GM21367 (cell line): ENCODE results near the gene CIITA.
"Not testable (repeated sequence)": the region's sequence is repeated elsewhere in the genome, so short reads cannot be mapped to it uniquely, and the experiment has no call there.

ENCODE experiments used
- ATAC-seq: cut with Tn5 transposase; IDR thresholded peaks from one replicate; pipeline ENCODE4 v1.9.1; 2021; ENCODE audit not compliant: unreplicated experiment

The CIITA gene

DNA sequence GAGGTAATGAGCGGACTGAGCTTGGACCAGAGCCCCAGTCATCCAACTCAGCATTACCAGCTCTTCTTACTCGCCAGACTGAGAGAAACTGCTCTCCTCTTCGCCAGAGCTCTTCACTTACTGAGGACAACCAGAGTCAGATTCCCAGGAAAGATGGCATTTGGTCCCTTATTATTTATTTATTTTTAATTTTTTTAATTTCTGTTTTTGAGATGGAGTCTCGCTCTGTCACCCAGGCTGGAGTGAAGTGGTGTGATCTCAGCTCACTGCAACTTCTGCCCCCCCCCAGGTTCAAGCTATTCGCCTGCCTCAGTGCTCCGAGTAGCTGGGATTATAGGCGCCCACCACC, 42.0 kb downstream of the CIITA start:
- ATAC-seq: no peak

DNA sequence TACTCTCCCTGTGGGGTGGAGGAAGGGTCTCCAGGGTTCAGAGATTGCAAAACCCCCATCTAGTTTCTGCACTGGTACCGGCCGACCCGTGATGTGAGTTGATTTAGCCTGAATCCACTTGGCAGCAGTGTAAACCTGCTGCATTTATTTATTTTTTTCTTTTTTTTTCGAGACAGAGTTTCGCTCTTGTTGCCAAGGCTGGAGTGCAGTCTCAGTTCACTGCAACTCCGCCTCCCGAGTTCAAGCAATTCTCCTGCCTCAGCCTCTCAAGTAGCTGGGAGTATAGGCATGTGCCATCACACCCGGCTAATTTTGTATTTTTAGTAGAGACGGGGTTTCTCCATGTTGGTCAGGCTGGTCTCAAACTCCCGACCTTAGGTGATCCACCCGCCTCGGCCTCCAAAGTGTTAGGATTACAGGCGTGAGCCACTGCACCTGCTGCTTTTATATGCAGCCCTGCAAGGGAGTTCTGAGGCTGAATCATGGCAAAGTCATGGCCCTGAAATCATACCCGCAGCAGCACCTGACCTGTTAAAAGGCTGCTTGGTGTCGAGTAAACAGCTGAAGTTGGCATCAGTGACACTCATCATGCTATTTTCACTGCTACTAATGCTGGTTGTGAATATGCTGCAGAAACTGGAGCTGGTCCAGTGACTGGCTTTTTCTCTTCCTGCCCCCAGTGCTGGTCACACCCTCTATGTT, 43.9 kb downstream of the CIITA start:
- ATAC-seq: no peak

DNA sequence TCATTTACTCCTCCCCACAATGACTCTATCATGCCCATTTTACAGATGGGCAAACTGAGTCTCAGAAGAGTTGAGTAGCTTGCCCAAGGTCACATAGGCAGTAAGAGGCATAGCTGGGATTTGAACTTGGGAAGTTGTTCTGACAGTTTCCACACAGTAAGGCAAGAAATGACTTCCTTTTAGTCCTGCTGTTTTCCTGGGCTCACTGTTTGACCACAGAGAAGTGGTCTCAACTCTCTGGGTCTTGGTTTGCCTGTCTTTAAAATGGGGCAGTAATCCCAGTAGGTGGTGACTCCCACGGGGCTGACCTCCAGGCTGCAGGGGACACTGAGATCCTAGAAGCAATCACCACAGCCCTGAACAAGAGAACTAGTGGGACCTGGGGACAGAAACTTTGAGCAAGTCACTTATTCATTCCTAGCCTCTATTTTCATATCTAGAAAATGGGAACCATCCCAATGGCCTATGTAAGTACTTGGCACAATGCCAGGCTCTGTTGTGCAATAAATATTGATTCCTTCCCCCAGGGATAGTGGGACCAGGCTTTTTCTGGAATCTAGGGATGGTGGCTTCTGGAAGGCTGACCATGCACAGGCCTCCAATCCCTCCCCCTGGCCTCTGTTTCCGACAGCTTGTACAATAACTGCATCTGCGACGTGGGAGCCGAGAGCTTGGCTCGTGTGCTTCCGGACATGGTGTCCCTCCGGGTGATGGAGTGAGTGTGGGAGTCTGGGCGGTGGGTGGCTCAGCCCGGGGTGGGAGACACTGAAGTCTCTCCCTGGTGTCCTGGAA, 44.7 kb downstream of the CIITA start:
- no peak for ATAC-seq

DNA sequence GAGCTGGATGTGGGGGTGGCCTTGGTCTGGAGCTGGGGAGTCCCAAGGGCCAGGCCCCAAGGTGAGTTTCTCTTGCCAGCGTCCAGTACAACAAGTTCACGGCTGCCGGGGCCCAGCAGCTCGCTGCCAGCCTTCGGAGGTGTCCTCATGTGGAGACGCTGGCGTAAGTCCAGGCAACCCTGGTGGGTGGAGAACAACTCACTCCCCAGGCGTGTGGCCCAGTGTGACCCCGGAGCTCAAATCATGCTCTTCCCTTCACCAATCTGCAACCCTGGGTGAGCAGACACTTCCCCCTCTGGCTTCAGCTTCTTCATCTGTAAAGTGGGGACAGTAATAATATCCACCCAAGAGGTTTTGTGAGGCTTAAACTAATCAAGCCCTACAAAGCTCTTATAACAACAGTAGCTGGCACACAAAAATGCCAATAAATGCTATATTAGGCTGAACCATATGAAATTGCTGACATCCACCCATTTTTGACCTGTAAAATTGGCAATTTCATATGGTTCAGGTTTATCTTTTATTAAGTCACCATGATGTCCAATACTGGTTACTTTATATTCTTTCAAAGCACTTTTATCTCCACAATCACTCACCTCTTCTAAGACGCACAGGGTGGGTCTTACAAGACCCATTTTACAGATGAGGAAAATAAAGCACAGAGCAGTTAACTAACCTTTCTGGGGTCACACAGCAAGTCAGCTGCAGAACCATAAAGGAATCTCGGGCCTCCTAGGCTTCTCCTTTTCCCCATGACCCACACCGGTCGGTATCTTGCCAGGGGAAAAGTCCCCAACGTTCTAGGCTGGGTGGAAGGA, 45.5 kb downstream of the CIITA start:
- ATAC-seq: no peak

DNA sequence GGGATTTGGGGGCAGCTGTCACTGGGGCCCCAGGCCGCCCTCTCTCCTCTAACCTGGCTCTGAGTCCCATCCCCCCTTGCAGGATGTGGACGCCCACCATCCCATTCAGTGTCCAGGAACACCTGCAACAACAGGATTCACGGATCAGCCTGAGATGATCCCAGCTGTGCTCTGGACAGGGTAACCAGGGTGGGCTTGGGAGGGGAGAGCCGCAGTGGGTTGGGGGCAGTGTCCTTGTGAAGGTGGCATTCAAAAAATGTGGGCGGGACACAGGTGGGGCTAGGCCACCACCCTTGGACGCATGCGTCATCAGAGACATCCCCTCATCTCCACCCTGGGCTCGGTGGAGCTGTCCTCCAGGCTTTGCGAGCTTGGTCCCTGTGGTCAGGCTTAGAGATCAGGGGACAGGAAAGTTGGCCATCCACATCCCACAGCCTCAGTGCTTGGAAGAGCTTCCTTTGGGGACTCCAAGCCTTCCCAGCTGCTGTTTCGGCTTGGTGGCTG, 46.2 kb downstream of the CIITA start:
- ATAC-seq: no peak

DNA sequence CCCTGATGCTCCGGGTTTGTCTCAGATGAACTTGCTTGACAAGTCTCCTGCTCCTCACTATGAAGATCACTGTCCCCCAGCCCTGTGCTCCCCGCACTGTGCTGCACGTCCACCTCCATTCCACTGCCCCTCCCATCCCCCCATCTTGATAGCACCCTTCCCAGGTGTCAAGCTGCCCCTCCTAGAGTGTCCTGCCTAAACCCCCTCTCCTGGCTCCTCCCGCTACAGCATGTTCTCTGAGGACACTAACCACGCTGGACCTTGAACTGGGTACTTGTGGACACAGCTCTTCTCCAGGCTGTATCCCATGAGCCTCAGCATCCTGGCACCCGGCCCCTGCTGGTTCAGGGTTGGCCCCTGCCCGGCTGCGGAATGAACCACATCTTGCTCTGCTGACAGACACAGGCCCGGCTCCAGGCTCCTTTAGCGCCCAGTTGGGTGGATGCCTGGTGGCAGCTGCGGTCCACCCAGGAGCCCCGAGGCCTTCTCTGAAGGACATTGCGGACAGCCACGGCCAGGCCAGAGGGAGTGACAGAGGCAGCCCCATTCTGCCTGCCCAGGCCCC, 46.7 kb downstream of the CIITA start:
- no peak for ATAC-seq

DNA sequence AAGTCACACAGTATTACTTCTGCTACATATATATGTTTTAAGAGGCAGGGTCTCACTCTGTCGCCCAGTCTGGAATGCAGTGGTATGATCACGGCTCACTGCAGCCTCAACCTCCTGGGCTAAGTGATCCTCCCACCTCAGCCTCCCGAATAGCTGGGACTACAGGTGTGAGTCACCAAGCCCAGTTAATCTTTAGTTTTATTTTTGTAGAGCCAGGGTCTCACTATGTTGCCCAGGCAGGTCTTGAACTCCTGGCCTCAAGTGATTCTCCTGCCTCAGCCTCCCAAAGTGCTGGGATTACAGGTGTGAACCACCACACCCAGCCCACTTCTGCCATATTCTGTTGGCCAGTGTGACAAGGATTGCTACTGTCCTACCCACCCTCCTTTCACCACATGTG, 48.3 kb downstream of the CIITA start:
- ATAC-seq: not testable (repeated sequence)

DNA sequence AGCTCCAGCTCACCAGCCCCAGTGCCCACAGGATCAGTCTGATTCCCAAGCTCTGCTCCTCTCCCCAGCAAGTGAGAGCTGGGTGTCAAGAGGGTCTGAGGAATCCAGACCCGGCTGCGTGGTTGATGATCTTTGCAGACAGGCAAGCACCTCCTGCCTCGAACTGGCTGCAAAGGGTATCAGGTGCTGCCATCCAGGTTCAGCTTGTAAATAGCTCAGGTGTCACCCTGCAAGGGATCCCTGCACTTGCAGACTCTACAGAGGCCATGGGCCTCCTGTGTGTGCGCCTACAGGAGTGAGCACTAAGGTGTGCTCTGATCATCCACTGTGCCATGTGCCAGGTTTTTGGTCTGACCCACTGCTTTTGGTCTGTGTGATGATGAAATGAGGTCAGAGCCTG, 49.1 kb downstream of the CIITA start:
- no peak for ATAC-seq

DNA sequence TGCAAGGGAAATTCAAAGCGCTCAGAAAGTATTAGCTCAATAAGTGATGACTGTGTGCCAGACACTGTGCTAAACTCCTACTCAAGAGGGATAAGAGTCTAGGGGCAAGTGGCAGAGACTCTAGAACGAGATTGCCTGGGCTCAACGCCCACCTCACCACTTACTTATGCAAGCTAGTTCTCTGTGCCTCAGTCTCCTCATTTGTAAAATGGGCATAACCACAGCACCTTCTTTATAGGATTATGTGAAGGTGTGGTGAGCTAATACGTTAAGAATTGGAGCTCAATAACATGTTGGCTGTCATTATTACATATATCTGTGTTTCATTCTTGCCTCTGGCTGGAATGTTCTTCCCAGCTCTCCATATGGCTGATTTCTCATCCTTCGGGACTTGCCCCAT, 49.9 kb downstream of the CIITA start:
- no peak for ATAC-seq

DNA sequence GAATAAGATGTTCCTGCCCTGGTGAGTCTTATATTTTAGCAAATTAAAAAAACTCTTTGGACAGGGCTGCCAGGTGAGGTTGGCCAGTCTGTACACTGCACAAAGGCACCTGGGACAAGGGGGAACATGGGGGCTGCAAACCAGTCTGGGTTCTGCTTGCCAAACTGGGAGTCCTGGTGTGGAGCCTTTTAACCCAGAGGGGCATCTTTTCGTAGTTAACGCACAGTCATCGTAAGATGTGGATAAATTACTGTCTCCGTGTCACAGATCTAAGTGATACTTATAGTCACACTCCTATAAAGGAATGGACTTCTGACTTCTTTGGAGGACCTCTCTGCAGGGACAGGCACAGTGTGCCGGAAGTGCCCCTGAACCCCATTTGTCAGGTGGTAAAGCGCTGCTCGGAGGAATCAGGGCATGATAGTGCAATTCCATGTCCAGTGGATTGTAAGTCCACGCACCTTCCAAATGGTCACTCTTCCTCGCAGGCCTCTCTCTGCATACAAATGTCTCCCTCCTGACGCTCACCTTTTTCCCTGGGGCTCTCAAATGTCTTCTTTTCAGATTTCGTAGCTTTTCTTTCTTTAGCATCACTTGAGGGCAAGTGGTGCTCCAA, 50.6 kb downstream of the CIITA start:
- ATAC-seq: no peak

DNA sequence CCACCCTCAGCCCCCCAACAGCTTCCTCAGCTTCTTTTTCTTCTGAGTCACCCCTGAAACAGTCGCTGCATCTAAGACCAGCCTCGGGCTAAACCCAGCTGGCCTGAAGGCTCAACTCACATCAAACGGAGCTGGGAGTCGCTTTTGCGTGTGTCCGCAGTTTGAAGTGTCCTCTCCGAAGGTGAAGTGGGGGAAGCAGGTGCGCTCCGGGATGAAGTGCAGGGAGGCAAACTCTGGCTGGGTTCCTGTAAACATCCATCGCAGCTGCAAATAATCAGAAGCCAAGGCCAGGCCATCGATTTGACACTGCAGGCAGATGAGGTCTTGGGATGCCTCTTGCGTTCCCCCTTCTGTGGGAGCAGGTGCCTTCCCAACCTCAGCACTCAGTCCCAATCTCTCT, 52.1 kb downstream of the CIITA start:
- not testable (repeated sequence) for ATAC-seq

DNA sequence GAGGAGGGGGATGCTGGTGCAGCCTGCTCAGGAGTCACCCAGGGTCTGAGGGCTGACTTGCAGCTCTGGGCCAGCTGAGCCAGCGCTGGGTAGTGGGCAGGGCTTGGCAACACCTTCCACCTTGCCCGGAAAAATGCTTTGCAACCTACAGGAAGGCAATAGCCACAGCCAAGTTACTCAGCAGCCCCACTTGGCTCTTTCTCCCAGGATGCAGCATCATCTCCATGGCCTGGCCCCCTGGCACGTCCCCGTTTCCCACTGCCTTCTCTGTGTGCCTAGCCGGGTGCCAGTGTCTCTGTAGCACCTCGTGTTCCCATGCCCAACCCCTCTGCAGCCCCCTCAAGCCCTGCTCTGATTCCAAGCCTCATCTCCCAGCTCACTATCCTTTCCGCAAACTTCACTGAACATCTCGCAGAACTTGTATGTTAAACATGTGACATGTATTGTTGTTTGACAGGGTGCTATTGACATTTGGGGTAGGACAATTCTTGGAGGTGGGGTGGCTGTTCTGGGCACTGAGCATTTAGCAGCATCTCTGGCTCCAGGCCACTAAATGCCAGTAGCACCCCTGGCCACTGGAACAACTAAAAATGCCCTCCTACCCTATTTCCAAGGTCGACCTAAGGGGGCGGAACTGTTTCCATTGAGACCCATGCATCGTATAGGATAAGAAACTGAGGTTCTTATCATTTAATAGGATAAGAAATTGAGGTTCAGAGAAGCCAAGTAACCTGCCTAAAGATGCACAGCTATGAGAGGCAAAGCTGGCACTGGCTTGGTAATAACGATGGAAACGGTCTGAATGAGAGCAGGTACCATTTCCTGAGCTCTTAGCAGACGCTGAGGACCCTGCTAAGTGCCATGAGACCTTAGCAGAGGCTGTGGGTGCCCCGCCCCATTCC, 53.1 kb downstream of the CIITA start:
- ATAC-seq: no peak

DNA sequence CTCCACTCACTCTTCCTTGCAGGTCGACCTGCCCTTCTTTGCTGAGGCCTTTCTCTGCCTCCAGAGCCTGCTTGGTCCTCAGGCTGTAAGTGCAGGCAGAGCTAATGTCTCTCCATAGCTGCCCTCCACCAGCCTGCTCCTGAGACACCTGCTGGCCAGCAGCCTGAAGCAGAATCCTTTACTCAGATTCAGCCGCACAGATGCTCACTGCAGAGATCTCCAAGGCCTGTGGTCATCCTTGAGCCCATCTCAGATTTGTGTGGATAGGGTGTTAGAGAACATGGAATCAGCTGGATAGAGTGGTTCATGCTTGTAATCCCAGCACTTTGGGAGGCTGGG, 53.7 kb downstream of the CIITA start:
- no peak for ATAC-seq

DNA sequence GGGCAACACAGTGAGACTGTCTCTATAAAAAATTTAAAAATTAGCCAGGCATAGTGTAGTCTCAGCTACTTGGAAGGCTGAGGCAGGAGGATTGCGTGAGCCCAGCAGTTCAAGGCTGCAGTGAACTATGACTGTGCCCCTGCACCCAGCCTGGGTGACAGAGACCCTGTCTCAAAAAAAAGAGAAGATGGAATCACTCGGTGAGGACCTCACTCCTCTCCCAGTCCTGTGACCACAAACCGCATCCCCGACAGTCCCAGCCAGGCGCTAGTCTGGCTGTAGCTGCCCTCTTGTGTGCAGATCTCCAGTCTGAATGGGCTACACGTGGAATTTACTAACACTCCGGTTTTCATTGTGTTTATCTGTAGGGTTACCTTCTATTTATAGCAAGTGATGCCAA, 54.1 kb downstream of the CIITA start:
- no peak for ATAC-seq

DNA sequence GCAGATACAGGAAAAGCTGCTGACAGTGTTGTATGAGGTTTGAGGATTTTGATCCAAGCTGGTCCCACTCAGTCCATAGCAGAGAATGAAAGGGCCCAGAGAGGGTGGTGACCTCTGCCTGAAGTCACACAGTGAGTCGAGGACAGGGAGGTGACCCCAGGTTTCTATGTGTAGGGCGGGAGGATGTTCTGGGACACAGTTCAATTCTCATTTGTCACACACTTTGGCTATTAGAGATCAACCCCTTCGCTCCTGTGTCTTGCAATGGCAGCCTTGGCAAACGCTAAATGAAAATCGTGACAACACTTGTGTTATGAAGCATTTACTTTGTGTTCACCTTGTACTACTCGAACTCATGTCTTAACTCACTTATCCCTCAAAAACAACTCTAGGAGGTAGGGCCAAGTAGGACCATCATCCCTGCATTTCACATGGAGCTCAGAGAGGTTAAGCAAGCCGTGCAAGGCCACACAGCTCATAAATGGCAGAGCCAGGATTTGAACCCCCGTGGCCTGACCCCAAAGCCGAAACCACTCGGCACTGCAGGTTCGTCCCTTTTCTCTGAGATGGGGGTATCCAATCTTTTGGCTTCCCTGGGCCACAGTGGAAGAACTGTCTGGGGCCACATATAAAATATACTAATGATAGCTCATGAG, 55.1 kb downstream of the CIITA start:
- no peak for ATAC-seq

DNA sequence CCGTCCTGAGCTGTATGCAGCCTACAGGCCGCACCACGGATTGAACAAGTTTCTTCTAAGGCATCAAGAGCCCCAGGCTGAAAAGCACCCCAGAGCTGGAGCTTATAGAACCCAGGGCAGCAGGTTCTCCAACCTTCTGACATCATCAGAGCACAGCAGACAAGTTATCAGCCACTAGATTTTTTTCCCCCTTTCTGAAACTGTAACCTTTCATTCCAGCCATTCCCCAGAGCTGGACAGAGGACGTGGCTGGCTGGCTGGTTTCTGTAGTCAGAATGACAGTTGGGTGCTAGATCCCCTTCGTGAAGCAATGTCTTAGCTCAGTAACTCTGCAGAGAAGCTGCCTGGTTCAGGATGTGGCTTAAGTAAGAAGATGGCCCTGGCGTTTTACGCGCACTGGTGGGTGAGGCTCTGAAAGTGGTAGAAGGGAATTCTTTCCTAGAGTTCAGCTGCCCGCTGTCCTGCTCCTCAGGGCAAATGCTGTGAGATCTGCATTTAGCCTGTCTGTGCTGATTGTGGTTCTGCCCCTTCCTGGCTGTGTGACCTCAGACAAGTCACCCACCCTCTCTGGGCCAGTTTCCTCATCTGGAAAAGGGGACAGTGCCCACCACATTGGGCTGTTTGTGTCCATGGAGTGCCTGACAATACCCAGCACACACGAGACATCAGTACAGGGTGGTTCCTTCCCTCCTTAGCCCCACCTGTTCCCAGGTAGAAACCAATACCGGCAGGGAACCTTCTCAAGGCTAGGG, 56.1 kb downstream of the CIITA start:
- ATAC-seq: no peak

DNA sequence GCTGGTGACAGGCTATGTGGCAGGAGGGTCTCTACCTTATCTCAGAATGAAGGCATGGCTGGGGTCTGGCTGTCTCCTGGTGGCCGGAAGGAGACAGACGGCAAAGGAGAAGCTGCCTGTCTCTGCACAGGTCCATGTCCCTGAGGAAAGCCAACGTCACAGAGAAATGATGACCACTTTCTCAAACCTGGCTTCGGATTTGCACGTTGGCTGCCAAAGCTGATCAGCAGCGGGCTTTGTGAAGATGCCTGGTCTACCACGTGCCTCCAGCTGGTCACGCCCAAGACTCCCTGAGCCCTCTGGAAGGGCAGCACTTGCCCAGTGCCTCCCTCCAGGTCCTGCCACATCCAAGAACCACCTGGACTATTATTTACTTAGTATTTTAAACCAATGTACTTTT, 56.9 kb downstream of the CIITA start:
- no peak for ATAC-seq

DNA sequence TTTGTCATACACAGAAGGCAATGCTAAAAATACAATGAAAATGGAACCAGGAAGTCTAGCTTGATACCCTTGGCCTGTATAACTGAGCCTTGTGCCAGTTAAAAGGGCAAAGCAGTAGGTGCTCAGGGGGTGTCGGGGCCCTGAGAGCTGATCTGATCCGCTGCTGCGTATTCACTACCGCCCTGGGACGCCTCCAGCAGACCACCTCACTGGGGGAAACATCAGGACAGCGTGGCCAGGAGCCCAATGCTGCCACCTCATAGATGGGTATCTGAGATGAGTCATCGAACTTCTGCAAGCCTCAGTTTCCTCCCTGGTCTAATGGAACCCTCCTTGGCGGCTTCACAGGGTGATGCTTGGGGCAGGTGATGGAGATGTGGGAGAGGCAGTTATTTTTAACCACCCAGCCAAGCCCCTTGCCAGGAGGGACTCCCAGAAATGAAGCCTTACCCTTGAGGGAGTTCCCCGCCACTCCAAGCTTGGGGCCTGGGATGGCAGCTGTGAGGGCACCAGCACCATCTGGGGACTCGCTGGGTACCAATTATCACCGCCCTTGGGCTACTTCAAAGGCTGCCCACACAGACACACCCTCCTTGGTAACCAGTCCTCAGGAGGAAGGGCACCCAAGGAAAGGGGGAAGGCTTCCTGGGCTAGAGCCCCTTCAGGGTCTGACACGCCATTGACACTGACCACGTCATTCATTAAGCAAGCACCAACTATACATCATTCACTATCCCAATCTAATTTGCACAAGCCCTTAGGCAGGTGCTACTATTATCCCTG, 57.5 kb downstream of the CIITA start:
- no peak for ATAC-seq
